Stimulated activated CD4-positive, alpha-beta T cell treated with anti-CD3 and anti-CD28 coated beads, Interleukin-4, amount 100 ng/mL, for 4 hours (primary cell): ENCODE measurements around the gene SLIT3.

Experiments used
- DNase-seq, 2 experiments: peaks; one replicate each; pipeline ENCODE4 v3.0.0-alpha.2; 2020

Gene SLIT3

DNA sequence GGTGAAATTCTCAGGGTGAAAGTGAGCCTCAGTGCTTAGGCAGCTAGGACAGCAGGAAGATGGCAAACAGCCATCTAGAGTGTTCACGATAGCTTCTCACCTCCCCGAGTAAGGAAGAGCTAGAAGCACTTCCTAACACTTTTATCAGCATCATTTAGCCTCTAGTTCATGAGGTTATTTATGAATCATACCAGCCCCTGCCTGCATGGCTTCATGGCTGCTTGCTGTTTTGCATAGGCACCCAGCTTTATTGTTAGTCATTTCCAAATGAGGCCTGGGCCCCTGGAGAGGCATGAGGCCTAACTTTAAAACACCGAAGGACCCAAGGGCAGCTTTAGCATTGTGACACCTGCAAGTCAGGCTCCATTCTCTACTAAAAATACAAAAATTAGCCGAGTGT, 586.9 kb downstream of the SLIT3 start:
- DNase-seq, result no peak

DNA sequence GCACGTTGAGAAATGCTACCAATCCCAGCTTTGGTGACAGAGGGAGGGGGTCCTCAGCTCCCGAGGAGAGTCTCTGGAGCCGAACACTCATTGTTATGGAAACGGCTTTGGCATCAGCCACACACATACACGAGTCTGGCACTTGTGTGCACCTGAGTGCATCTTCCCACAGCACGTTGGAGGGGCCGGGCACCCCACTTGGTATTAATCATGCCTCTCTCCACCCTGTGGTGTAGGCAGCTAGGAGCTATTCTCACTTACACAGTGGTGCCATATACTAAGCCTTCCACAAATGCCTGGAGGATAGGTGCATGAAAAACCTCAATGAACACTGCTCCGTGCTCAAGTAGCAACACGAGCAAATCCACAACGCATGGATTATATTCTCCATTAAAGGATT, 587.9 kb downstream of the SLIT3 start:
- DNase-seq, result no peak

DNA sequence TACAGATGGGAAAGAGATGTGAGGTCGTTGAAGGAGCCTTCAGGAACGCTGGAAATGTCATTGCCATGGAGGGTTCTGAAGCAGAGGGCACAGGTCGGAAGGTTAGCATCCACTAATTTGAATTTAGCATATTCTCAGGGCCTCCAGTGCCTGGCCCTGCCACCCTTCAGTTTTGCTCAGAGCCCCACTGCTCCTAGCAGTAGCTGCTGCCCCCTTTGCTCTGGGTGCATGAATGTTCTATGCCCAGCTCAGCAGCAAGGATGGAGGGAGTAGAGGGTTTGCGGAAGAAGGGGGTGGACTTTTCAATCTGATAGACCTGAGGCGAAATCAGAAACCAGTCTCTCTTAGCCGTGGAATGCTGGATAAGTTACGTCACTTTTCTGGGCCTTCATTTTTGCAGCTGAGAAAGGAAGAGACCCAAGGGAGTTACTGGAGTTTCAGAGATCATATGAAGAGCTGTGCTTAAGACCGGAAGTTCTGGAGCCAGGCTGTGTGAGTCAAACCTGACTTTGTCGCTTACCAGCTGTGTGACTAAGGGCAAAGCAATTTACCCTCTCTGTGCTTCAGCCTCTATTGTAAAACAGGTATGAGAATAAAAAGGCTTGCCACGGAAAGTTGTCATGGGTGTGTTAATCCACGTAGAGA, 588.5 kb downstream of the SLIT3 start:
- DNase-seq, result no peak

DNA sequence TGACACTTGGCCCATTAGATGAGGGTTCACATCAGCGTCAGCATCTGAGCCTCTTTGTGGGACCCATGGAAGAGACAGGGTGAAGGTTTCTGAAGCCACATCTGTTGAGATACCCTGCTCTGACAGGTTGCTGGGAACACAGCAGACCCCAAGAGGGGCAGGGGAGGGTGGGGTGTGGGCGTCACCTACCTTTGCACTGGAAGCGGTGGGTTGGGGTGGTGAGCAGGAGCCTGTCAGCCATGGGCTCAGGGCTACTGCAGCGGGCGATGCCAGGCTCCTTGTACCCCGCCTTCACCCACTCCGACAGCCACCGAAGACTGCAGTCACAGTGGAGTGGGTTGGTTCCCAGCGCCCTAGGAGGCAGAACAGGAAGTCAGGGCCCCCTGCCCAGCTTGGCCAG, 590.2 kb downstream of the SLIT3 start:
- DNase-seq, result no peak

DNA sequence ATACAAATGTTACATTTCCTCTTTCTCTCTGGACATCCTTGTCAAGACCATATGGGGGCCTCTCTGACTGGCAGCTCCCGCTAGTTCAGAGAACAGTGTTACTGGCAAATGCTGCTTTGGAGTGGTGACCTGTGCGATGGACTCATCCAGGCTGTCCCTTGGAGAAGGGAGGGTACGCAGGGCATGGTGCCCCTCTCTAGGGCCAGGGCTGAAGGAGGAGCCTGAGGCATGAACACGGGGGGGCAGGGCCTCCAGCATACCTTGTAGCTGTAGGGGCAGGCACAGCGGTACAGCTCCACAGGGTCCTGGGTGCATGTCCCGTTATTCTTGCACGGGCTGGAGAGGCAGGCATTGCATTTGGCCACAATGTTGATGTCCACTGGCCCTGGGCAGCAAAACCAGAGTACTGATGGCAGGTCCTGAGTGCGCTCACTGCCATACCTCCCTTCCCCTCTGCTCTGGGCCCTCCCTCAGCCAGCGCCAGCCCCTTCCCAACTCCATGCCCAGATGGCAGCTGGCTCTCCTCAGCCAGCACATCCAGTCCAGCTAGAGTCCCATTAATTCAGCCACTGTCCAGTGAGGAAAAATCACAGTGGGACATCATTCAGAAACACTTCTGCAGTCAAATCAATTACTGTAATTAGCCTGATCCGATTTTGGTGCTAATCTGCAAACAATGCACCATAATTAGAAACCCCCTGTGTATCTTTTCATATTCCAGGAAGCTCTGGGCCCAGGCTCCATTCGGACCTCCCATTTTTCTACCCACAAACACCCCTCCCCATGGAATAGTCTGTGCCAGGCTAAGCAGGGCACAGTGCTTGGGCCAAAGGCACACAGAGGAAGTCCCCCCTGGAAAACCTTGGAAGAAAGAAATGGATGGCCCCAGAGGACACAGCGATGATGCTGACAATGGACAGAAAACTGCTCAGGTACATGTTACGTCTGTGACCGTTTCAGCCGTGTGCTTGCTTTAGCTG, 592.9 kb downstream of the SLIT3 start:
- no peak for DNase-seq

DNA sequence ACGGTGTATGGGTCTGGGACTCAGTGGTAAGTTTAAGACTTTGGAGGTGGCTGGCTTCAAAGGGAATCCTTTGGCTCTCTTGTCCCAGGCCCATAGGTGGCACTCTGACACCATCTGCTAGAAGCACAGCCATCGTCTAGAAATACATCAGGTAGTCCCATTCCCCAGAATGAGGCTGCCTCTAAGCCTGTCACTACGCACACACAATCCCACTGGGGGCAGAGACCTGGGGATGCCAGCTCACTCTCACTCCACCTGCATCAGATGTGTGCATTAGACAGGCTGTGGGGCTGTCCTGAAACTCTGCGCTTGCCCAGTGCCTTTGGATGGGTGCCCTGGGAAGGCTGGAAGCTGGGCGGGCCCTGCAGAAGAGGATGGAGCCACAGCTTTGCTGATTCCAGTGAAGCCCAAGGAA, 594.3 kb downstream of the SLIT3 start:
- no peak for DNase-seq

DNA sequence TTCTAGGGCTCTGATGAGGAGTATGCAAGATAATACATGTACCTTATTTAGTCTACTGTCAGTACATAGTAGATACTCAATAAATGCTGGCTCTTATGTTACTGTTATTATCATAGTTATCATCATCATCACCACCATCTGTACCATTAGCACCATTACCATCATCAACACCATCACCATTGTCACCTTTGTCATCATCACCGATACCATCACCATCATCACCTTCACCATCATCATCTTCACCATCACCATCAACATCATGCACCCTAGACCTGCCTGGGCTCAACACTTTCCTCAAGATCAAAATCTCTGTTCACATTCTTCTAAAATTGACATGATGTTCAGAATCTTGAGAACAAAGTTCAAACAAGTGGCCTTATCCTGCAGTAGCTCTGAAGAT, 595.6 kb downstream of the SLIT3 start:
- no peak for DNase-seq

DNA sequence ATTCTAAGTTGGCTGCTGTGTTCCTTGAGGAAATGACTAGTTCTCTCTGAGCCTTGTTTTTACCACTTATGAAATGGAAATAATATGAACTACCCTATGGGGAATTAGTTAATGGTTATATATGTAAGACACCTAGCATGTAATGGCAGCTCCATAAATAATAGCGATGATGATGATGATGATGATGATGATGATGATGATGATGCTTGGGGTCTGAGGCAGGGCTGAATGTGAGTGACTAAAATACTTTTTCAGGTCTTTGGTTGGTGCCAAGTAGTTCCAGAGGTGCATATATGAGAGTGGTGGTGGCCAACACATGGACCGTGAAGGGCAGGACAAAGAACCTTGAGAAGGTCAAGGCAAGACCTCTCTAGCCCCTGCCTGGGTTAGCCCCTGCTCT, 598.4 kb downstream of the SLIT3 start:
- no peak for DNase-seq

DNA sequence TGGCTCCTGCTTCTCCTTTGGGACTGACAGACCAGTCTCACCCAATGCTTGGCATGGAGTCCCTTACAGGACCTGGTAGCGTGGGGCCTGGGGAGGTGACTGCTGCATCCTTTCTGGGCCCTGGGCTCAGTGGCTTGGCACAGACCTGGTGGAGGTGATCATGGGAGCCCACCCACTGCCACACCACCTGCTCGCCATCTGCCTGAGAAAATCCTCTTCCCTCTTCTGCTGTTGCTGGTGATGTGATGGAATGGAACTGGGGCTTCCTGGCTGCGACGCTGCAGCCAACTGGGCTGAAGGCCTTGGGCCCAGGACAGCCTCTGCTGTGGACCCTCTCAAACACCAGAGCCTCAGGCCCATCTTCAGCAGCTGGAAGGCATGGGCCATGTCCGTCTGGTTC, 599.3 kb downstream of the SLIT3 start:
- DNase-seq, result no peak

DNA sequence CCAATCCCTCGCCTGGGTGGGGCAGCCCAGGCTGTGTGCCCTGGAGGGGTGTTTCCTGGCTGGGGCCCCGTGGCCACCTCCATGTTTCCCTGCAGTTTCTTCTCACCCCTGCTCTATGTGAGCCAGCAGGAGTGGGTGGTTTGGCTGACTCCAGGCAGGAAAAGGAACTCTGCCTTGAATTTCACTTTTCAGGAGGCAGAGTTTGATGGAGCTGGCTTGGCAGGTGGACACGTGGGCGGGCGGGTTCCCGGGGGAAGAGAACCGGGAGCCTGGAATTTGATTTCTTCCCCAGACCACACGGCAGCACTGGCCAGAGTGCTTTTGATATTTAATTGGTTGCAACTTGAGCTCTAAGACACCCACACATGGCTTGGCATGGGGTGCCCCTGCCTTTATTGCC, 601.9 kb downstream of the SLIT3 start:
- no peak for DNase-seq

DNA sequence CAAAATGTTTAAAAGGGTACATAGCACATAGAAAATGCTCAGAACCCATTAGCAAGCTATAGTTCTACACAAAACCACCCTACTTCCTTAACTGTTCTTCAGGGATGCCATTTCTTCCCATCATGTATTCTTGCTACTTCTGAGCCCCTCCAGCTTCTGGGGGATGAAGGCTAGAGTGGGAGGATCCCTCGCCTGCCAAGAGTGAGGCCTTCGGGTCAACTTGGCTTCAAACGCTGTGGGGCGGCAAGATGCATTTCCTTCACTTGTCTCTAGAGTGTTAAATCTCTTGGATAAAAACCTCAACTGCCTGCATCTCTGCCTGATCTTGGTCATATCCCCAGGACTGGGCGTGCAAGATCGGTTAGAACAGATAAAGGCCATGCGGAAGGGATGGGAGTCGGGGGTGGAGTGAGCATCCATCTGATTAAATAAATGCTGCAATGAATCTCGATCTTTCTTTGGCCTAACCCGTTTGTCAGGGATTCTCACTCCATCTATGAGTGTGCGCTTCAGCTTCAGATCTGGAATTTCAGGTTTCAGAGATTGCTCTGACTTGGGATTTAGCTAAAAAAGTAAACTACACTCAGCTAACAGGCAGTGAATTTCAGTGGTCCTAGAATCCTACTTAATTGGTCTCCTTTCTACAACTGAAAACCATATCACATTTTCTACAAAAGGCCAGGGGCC, 603.8 kb downstream of the SLIT3 start:
- no peak for DNase-seq

DNA sequence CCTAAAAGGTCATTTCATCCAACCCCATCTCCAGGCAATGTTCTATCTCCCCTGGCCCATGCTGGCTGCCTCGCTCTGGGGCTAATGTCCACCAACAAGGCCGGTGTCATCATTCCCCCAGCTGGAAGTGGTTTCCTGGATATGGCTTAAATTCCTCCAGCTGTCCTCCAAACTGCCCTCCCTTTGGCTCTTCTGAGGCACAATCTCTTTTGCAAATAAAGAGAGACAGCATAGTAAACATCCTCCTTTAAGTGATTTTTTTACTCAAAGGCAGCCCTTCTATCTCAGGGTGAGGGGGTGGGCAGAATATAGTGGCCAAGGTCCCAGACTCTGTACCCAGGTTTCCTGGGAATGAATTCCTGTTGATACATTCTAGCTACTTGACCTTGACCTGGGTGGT, 604.3 kb downstream of the SLIT3 start:
- DNase-seq, result no peak

DNA sequence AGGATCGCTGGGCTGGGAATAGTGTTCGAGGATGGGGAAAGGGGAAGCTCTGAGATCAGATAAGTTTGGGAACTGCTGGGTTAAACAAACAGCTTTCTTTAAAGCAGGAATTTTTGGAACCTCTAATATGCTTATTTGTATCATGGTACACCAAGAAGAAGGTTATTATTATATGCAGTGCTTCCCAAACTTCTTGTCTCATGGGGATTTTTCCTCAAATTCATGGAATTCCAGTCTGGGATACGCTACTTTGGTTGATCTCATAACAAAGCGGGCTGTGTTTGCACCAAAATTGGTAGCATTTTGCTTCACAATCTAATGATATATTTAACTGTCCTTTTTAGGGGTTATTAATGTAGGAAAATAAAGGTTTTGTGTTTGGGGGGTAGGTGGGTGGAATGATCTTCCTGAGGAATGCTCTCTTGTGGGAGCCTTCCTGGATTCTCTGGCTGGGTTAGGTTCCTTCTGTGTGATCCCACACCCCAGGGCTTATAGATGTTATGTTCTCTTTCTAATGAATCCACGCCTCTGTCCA, 605.6 kb downstream of the SLIT3 start:
- DNase-seq, result no peak

DNA sequence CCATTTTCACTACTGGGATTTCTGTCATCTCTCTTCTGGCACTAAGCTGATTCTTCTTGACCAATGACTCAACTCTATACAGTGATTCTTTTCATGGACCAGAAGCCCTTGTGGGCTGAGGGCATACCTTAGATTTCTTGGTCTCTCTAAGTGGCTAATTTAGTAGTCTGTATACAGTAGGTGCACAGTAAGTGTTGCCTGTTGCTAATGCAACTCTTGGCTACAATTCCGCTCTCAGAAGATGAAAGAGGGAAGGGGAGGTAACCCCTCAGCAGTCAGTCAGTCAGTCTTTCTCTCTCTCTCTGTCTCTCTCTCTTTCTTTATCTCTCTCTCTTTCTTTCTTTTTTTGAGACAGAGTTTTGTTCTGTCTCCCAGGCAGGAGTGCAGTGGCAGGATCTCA, 606.6 kb downstream of the SLIT3 start:
- no peak for DNase-seq

DNA sequence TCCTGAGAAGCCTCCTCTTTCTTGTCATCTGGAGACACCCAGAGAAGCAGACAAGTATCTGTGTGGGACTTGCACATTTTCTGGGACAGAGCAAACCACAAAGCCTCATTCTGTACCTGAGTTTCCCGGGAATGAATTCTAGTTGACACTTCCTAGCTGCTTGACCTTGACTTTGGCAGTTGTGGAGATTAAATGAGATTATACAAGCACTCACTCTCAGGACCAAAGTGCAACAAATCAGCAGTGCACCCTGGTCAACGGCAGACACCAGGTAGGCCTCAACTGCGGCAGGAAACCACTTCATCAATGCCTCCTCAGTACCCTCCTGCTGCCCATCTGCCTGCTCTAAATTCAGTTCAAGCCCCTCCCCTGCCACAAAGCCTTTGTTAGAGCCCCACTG, 607.1 kb downstream of the SLIT3 start:
- no peak for DNase-seq

DNA sequence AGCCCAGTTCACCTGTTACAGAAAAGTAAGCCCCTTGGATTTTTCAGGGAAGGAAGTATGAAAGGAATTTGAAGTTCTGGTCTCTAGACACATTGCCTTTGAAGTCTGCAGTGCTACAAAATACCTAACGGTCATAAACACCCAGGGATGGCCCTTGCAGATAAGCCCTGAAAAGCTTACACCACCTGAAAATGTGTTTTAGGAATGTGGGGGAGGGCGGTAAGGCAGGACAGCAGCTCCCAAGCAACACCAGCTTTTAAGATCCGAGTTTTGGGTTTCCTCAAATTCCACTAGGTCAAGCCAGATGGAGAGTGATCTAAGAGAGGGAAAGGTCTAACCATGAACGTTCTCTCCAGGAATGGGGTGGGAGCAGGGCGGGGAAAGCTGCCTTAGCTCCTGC, 607.6 kb downstream of the SLIT3 start:
- DNase-seq, result no peak

DNA sequence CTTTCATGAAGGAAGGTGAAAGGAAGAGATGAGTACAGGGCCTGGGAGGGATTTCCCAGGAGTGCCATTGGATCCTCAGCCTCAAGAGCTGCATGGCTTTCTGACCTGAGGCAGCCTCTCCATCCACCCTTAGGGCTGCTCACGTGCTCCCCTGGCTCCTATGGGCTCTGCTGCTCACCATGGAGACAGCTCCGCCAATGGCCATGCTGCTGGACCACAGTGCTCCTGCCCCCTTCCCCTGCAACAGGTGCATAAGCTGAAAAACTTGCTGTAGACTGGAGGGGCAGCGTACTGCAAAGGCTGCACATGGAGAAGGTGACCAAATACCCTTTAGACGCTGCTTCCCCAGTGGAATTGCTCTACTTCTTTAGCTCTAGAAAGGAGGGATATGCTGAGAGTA, 609.0 kb downstream of the SLIT3 start:
- DNase-seq, result no peak

DNA sequence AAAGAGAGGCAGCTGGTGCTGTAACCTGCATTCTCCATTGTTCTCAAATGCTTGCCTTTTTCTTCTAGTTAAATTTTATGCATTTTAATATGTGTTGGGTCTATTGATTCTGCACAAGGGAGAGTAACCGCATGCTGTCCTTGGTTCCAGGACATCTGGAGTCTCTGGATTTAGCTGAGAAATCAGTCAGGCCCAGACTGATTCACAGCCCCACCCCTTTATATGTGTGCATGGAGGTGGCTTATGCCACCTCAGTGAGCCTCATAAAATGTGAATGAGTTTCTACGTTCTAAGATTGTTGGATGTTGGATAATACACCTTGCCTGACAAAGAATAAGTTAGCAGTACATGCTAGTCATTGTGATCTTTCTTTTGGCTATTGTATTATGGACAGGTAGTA, 611.7 kb downstream of the SLIT3 start:
- no peak for DNase-seq

DNA sequence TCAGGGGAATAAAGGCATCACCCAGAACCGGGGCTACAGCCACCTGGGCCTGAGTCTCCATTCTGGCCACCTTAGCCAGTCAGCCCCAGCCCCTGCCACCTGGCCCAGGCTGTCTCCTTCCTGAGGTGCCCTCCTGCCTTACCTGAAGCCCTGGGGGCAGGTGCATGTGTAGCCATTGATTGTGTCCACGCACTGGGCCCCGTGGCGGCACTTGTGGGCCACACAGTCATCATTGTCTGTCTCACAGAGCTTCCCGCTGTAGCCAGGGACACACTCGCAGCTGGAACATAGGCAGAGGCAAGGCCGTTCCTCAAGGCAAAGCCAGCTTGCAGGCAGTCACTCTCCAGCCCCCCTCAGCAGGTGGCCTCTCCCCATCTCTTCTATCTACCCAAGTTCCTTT, 614.1 kb downstream of the SLIT3 start:
- no peak for DNase-seq

DNA sequence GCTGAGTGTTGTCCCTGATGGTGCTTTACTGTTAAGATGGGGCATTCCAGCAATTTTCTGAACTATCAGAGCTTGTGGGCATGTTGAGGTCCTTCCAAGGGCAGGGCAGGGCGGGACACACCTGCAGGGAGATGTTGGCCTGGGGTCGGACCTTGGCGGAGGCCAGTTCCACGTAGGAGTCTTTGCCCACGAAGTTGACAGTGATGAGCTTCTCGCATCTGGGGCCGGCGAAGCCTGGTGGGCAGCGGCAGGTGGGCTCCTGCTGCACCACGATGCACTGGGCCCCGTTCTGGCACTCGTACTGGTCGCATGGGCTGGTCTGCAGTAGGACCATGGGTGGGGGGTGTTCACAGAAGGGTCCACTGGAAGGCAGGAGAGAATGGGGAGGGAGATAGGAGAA, 615.4 kb downstream of the SLIT3 start:
- DNase-seq, result no peak

DNA sequence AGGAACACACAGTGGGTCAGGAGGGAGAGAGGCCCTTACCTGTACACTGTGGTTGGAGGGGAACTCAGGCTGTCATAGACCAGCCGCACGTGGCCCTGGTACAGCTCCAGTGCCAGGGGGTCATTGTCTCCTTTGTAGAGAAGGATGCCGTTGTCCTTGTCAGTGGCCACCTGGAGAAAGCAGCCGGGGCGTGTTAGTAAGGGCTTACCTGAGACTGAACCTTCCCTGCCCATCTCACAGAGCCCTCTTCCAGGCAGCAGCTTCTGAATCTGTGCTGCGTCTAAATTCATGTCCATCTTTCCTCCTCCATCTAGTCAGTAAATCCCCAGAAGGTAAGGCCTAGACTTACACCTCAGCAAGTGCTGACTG, 617.0 kb downstream of the SLIT3 start:
- DNase-seq, result no peak

DNA sequence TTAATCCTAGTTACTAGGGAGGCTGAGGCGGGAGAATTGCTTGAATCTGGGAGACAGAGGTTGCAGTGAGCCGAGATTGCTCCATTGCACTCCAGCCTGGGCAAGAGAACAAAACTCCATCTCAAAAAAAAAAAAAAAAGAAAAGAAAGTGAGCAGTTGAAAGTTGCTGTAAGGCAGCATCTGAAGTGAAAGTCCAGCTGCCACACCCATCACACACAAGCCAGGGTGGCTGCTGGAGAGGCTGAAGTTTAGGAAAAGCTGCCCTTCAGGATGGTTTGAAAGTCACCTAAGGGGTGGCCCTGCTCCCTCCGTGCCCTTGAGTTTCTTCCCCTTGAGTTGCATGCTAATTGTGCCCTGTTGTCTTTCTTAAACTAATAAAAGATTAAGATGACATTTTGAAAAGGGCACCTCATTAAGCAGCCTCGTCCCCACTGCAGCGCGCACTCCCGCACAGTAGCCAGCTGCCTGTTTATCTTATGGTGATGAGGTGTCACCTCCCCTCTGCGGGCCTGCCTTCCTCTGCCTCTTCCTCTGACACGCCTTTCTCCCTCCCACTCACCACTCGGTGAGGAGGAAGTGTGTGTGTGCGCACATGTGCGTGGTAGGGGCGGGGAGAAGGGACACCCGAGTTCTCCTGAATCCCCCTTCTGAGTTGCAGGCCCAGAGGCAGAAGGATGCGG, 617.6 kb downstream of the SLIT3 start:
- DNase-seq, result peak; percentile 24 to 62

DNA sequence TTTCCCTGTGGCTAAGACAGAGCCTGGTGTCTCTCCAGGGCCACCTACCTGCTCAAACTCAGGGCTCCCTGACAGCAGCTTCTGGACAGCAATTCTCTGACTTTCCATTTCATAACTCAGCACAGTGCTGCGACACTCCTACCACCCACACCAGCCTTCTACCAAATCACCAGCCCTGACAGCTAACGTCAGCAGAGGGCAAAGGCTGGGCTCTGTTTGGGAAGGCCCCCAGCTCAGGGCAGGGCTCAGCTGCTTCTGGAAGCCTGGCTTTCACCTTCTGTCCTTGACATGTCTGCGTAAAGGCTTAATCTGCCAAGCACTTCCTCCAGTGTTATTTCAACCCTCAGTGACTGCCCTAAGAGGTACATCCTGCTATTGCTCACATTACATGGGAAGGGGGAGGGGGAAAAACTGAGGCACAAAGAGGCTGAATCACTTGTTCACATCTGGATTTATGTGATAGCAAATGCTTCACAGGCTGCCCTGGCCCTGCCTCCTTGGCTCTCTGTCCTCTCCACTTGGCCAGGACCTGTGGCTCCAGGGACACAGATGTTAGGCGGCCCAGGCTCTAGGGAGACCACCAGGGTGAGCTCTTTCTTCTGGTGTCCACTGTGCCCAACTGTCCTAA, 619.3 kb downstream of the SLIT3 start:
- no peak for DNase-seq
